Central memory CD8-positive, alpha-beta T cell (primary cell): ENCODE data around the gene CLASP2.
"Not testable (repeated sequence)": the region's sequence is repeated elsewhere in the genome, so short reads cannot be mapped to it uniquely, and the experiment has no call there.

Experiments used
- ATAC-seq: fragments of 150-1000 bp; cut with Tn5 transposase; replicated peaks from 2 replicates; pipeline ENCODE4 v1.10.0; 2022; ENCODE audit warnings: mild to moderate bottlenecking, moderate FRiP score, moderate number of reproducible peaks; ENCODE audit not compliant: poor library complexity, severe bottlenecking; ENCODE audit errors: extremely low read depth
- DNase-seq, 2 donors: peaks; one replicate each; pipeline ENCODE4 v3.0.0; 2021; ENCODE audit warnings: low spot score in 2 of 2
- H3K27ac Mint-ChIP-seq: one replicate; pipeline ENCODE4 v1.8.0; 2022; ENCODE audit warnings: low read depth, mild to moderate bottlenecking, moderate library complexity, mixed read lengths
- H3K27me3 Mint-ChIP-seq: one replicate; pipeline ENCODE4 v1.8.0; 2022; ENCODE audit warnings: mixed read lengths
- H3K36me3 Mint-ChIP-seq: one replicate; pipeline ENCODE4 v1.8.0; 2022; ENCODE audit warnings: mild to moderate bottlenecking, moderate library complexity, mixed read lengths; ENCODE audit not compliant: insufficient read depth
- H3K4me1 Mint-ChIP-seq: one replicate; pipeline ENCODE4 v1.8.0; 2022; ENCODE audit warnings: mixed read lengths
- H3K4me3 Mint-ChIP-seq: one replicate; pipeline ENCODE4 v1.8.0; 2022; ENCODE audit warnings: mild to moderate bottlenecking, moderate library complexity, mixed read lengths
- H3K9me3 Mint-ChIP-seq: one replicate; pipeline ENCODE4 v1.8.0; 2022; ENCODE audit warnings: mixed read lengths

CLASP2 gene

DNA sequence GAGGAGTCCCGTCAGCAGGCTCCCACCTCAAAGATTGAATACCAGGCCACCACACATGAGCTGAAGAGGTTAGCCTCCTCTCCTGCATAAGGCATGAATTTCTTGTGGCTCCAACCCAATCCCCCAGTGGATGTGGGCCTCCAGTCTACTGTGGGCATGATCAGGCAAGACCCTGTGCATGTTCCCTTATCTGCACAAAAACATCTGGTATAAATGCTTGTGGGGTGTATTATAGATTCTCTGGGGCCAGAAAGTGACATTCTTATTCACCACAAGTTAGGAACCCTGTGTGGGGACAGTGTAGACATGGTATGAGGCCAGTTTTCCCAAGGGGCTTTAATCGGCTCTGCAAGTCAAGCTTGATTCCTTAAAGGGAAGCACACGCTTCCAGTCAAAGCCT lies 259.6 kb downstream of the CLASP2 start:
- Mint-ChIP-seq H3K27ac (no peak overlapping the region), H3K4me3 (no peak overlapping the region), H3K9me3 (no peaks in the 10 kb centered on the region), H3K27me3 (no peaks in the 10 kb centered on the region), H3K36me3 (no peaks in the 10 kb centered on the region), H3K4me1 (no peaks in the 10 kb centered on the region)
- ATAC-seq (no peak), DNase-seq (no peak)

DNA sequence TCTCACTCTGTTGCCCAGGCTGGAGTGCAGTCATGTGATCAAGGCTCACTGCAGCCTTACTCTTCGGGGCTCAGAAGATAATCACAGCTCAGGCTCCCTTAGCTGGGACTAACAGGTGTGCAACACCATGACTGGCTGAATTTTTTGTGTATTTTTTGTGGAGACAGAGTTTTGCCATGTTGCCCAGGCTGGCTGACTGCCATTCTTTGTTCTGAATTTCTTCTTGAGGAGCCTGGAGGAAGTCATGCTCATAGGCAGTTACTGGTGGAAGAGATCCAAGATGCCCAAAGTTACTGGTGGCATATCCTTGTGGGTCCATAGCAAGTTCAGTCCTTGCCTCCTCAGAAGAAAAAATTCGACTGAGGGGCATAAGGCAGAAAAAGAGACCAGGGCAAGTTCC lies 261.3 kb downstream of the CLASP2 start:
- Mint-ChIP-seq H3K27ac (no peak overlapping the region), H3K4me1 (no peaks in the 10 kb centered on the region), H3K27me3 (no peaks in the 10 kb centered on the region), H3K36me3 (no peaks in the 10 kb centered on the region), H3K9me3 (no peaks in the 10 kb centered on the region), H3K4me3 (no peak overlapping the region)
- no peak for DNase-seq
- ATAC-seq, result no peak

DNA sequence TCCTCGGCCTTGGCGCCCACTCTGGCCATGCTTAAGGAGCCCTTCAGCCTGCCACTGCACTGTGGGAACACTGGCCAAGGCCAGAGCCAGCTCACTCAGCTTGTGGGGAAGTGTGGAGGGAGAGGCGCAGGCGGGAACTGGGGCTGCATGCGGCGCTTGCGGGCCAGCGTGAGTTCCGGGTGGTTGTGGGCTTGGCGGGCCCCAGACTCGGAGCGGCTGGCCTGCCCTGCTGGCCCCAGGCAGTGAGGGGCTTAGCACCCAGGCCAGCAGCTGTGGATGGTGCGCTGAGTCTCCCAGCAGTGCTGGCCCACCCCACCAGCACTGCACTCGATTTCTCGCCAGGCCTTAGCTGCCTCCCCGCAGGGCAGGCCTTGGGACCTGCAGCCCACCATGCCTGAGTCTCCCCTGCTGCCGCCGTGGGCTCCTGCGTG lies 264.7 kb downstream of the CLASP2 start:
- Mint-ChIP-seq H3K9me3 (no peaks in the 10 kb centered on the region), H3K4me3 (no peak overlapping the region), H3K27ac (no peak overlapping the region), H3K4me1 (no peaks in the 10 kb centered on the region), H3K36me3 (no peaks in the 10 kb centered on the region), H3K27me3 (no peaks in the 10 kb centered on the region)
- ATAC-seq, result no peak
- no peak for DNase-seq

DNA sequence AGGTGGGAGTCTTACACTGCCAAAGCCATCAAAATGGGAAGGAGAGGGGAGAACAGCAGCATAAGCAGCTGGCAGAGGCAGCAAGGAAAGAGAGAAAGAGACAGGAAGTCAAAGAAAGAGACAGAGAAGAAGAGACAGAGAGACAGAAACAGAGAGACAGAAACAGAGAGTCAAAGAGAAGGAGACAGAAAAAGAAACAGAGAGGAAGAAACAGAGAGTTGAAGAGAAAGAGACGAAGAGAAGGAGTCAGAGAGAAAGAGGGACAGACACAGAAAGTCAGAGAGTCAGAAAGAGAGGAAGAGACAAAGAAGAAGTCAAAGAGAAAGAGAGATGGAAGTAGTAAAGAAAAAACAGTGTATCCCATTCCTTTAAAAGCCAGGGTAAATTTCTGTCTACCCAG lies 266.1 kb downstream of the CLASP2 start:
- not testable (repeated sequence) for H3K4me3 Mint-ChIP-seq, DNase-seq, H3K4me1 Mint-ChIP-seq, H3K27ac Mint-ChIP-seq, H3K9me3 Mint-ChIP-seq, ATAC-seq, H3K36me3 Mint-ChIP-seq, H3K27me3 Mint-ChIP-seq

DNA sequence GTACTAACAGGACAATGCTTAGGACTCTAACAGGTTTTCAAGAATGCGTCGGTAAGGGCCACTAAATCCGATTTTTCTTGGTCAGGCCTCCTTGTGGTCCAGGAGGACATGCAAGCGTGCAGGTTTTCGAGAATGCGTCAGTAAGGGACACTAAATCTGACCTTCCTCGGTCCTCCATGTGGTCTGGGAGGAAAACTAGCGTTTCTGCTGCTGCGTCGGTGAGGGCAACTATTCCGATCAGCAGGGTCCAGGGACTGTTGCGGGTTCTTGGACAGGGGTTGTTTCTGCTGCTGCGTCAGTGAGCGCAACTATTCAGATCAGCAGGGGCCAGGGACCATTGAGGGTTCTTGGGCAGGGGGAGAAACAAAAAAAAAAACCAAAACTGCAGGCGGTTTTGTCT lies 270.1 kb downstream of the CLASP2 start:
- DNase-seq (no peak), ATAC-seq (no peak)
- peak overlapping the region; percentile 69 for H3K4me3 Mint-ChIP-seq
- H3K27ac Mint-ChIP-seq, result no peak overlapping the region
- no peaks in the 10 kb centered on the region for H3K36me3 Mint-ChIP-seq
- no peaks in the 10 kb centered on the region for H3K9me3 Mint-ChIP-seq
- H3K27me3 Mint-ChIP-seq, result no peaks in the 10 kb centered on the region
- peaks cover 7% of the 10 kb centered on the region for H3K4me1 Mint-ChIP-seq

DNA sequence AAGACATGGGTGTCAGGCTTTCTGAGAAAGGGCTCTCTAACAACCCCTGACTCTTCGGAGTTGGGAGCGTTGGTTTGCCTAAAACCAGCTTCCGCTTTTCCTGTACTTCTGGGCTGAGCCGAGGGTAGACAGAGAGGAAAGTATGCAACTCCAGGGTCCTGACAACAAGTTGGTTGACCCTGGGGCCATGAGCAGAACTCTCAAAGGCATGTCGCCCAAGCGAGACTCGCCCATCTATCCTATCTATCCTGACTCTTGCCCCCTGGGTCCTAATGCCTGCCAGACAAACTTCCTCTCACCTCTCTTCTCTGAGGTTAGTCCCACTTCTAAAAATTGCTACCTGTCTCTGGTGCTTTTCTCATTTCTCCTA lies 270.8 kb downstream of the CLASP2 start:
- ATAC-seq, H3K27ac Mint-ChIP-seq, H3K4me1 Mint-ChIP-seq, H3K36me3 Mint-ChIP-seq, DNase-seq, H3K27me3 Mint-ChIP-seq, H3K9me3 Mint-ChIP-seq: not testable (repeated sequence)
- H3K4me3 Mint-ChIP-seq, result peak overlapping the region; percentile 69
